HepG2 (cell line): ENCODE measurements around the gene FOXA3. TPM values are rescaled to one million over a fixed set of nuclear protein-coding genes. Genes with fewer than 3 reads are reported as not detected.

ENCODE experiments used
- AHR ChIP-seq: IDR thresholded peaks from 2 replicates; pipeline ENCODE4 v1.6.1; 2018; ENCODE audit warnings: missing genetic modification reagents, missing compliant biosample characterization
- ATF6 ChIP-seq: sonication (generic); formaldehyde crosslinking; conservative IDR thresholded peaks from 2 replicates; pipeline ENCODE4 v1.4.0; 2020; ENCODE audit warnings: missing genetic modification reagents
- FOXO1 ChIP-seq: sonication (generic); formaldehyde crosslinking; IDR thresholded peaks from 2 replicates; pipeline ENCODE4 v1.4.0; 2020; ENCODE audit warnings: missing genetic modification reagents
- HNRNPH1 ChIP-seq: fragments of 200-400 bp; formaldehyde crosslinking; optimal IDR thresholded peaks from 2 replicates; pipeline ENCODE3; 2017; ENCODE audit warnings: mild to moderate bottlenecking, low read depth, low read length
- KLF12 ChIP-seq: sonication (generic); formaldehyde crosslinking; IDR thresholded peaks from 2 replicates; pipeline ENCODE4 v1.4.0; 2020; ENCODE audit warnings: missing genetic modification reagents, borderline replicate concordance
- KLF13 ChIP-seq: sonication (generic); formaldehyde crosslinking; IDR thresholded peaks from 2 replicates; pipeline ENCODE4 v1.4.0; 2020; ENCODE audit warnings: mild to moderate bottlenecking, missing genetic modification reagents
- MLXIP ChIP-seq: sonication (generic); formaldehyde crosslinking; IDR thresholded peaks from 2 replicates; pipeline ENCODE4 v1.9.0; 2021; ENCODE audit warnings: missing genetic modification reagents, borderline replicate concordance
- NFKBIZ ChIP-seq: IDR thresholded peaks from 2 replicates; pipeline ENCODE4 v1.6.1; 2018; ENCODE audit warnings: missing genetic modification reagents, missing compliant biosample characterization
- PAX8 ChIP-seq: sonication (generic); formaldehyde crosslinking; IDR thresholded peaks from 2 replicates; pipeline ENCODE4 v1.8.0; 2022; ENCODE audit warnings: mild to moderate bottlenecking, missing genetic modification reagents, borderline replicate concordance
- RBM39 ChIP-seq: fragments of 200-400 bp; formaldehyde crosslinking; IDR thresholded peaks from one replicate; pipeline ENCODE4 v1.6.1; 2018; ENCODE audit warnings: antibody characterized with exemption, mild to moderate bottlenecking, low read depth, low read length; ENCODE audit not compliant: poor library complexity, severe bottlenecking
- REL ChIP-seq: sonication (generic); formaldehyde crosslinking; conservative IDR thresholded peaks from 2 replicates; pipeline ENCODE4 v1.8.0; 2022; ENCODE audit warnings: mild to moderate bottlenecking, missing genetic modification reagents, moderate library complexity
- RFXAP ChIP-seq: sonication (generic); formaldehyde crosslinking; IDR thresholded peaks from 2 replicates; pipeline ENCODE4 v1.4.0; 2020; ENCODE audit warnings: missing genetic modification reagents, borderline replicate concordance
- SIX1 ChIP-seq: sonication (generic); formaldehyde crosslinking; IDR thresholded peaks from 2 replicates; pipeline ENCODE4 v1.4.0; 2020; ENCODE audit warnings: missing genetic modification reagents, borderline replicate concordance
- SPEN ChIP-seq: sonication (generic); formaldehyde crosslinking; IDR thresholded peaks from 2 replicates; pipeline ENCODE4 v1.5.1; 2020; ENCODE audit warnings: low read depth, mild to moderate bottlenecking, missing genetic modification reagents
- ZIK1 ChIP-seq: sonication (generic); formaldehyde crosslinking; IDR thresholded peaks from 2 replicates; pipeline ENCODE4 v1.5.0; 2020; ENCODE audit warnings: mild to moderate bottlenecking, low read depth, missing genetic modification reagents, borderline replicate concordance
- ZNF563 ChIP-seq: sonication (generic); formaldehyde crosslinking; IDR thresholded peaks from 2 replicates; pipeline ENCODE4 v1.8.0; 2022; ENCODE audit warnings: mild to moderate bottlenecking, moderate library complexity, missing genetic modification reagents
- polyA plus RNA-seq, 8 experiments: library from polyadenylated mRNA; depleted of rRNA in 3 of 8; stranded (reverse) in 7 of 8; unstranded in 1 of 8; fragments of >200 nt; fragmentation: Illumina TruSeq in 4 of 8; extraction: Trizol in 4 of 8; gene quantifications; 2 replicates each; pipeline versions ENCODE4 v1.2.1 to v1.2.3, GENCODE V29; 2011 to 2016; ENCODE audit warnings: low read depth in 4 of 8, missing spikeins in 1 of 8, mixed read lengths in 1 of 8; ENCODE audit not compliant: insufficient read depth in 1 of 8
- total RNA-seq, 5 experiments: library from RNA; depleted of rRNA; stranded (reverse); fragments of >200 nt; fragmentation: Illumina TruSeq; extraction: Trizol; gene quantifications; 2 replicates each; pipeline ENCODE4 v1.2.3, GENCODE V29; 2016; ENCODE audit warnings: low read depth in 1 of 5
- TF ChIP-seq, protein P1 (sequence below): sonication (generic); formaldehyde crosslinking; conservative IDR thresholded peaks from 2 replicates; pipeline ENCODE4 v1.5.0; 2020; ENCODE audit warnings: missing genetic modification reagents
- TF ChIP-seq, protein P2 (sequence below): sonication (generic); formaldehyde crosslinking; IDR thresholded peaks from 2 replicates; pipeline ENCODE4 v1.4.0; 2020; ENCODE audit warnings: missing genetic modification reagents
- TF ChIP-seq, protein P3 (sequence below): sonication (generic); formaldehyde crosslinking; IDR thresholded peaks from 2 replicates; pipeline ENCODE4 v1.5.0; 2020; ENCODE audit warnings: missing genetic modification reagents

FOXA3 gene
- total and polyA plus RNA-seq, 2 of the 13 experiments (the other 11 are each of a cell fraction or from before 2014, with no cell fraction given): 29.8 to 47.6 TPM

DNA sequence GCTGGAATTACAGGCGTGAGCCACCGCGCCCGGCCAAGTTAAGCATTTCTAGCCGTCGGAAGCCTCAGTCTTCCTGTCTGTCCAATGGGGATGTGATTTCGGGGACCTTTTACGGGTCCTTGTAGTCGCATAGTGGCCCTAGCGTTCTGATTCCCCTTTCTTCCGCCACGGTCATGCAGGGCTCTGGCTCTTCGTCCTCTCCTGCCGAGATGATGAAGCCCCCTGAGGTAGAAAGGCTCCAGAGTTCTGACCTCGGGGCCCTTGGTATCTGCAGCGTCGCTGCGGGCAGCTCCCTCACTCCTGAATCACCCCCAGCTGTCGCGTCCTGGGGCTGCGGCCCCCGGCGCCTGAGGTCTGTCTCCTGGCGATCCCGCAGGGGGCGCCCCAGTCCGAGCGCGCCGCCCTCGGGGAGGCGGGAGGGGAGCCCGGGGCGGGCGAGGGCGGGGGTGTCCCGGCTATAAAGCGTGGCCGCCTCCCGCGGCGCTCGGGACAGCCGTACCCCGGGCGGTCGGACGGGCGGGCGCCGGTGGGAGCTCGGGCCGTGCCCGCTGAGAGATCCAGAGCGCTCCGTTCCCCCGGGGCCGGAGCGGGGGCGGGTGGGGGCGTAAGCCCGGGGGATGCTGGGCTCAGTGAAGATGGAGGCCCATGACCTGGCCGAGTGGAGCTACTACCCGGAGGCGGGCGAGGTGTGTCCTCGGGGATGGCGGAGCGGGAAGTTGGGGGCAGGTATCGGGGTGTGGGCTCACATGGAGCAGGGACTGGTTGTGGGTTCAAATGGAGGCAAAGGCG lies at the start of gene FOXA3 (continued):
- TF ChIP-seq RBM39: no peak
- TF ChIP-seq, protein P1, sequence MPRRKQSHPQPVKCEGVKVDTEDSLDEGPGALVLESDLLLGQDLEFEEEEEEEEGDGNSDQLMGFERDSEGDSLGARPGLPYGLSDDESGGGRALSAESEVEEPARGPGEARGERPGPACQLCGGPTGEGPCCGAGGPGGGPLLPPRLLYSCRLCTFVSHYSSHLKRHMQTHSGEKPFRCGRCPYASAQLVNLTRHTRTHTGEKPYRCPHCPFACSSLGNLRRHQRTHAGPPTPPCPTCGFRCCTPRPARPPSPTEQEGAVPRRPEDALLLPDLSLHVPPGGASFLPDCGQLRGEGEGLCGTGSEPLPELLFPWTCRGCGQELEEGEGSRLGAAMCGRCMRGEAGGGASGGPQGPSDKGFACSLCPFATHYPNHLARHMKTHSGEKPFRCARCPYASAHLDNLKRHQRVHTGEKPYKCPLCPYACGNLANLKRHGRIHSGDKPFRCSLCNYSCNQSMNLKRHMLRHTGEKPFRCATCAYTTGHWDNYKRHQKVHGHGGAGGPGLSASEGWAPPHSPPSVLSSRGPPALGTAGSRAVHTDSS (CRISPR knock-in tag): no peak
- no peak for TF ChIP-seq FOXO1
- no peak for TF ChIP-seq REL (CRISPR knock-in tag)
- TF ChIP-seq NFKBIZ (CRISPR knock-in tag): no peak
- TF ChIP-seq SIX1: no peak
- 0 out of 2 replicates have a peak, but pooled peaks have one; percentile 8 for TF ChIP-seq PAX8 (CRISPR knock-in tag)
- TF ChIP-seq ZIK1 (CRISPR knock-in tag): no peak
- TF ChIP-seq KLF12 (CRISPR knock-in tag): no peak; the same call in 1 of the 2 replicates
- TF ChIP-seq, protein P2, sequence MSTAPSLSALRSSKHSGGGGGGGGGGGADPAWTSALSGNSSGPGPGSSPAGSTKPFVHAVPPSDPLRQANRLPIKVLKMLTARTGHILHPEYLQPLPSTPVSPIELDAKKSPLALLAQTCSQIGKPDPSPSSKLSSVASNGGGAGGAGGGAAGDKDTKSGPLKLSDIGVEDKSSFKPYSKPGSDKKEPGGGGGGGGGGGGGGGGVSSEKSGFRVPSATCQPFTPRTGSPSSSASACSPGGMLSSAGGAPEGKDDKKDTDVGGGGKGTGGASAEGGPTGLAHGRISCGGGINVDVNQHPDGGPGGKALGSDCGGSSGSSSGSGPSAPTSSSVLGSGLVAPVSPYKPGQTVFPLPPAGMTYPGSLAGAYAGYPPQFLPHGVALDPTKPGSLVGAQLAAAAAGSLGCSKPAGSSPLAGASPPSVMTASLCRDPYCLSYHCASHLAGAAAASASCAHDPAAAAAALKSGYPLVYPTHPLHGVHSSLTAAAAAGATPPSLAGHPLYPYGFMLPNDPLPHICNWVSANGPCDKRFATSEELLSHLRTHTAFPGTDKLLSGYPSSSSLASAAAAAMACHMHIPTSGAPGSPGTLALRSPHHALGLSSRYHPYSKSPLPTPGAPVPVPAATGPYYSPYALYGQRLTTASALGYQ (CRISPR knock-in tag): peak; percentile 37; the same call in 1 of the 2 replicates
- 0 out of 2 replicates have a peak, but pooled peaks have one; percentile 14 for TF ChIP-seq AHR (CRISPR knock-in tag)
- TF ChIP-seq, protein P3, sequence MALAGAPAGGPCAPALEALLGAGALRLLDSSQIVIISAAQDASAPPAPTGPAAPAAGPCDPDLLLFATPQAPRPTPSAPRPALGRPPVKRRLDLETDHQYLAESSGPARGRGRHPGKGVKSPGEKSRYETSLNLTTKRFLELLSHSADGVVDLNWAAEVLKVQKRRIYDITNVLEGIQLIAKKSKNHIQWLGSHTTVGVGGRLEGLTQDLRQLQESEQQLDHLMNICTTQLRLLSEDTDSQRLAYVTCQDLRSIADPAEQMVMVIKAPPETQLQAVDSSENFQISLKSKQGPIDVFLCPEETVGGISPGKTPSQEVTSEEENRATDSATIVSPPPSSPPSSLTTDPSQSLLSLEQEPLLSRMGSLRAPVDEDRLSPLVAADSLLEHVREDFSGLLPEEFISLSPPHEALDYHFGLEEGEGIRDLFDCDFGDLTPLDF: 0 out of 2 replicates have a peak, but pooled peaks have one; percentile 57
- TF ChIP-seq ATF6 (CRISPR knock-in tag): peak; percentile 29; the same call in 1 of the 2 replicates
- TF ChIP-seq ZNF563: peak; percentile 56; the same call in 1 of the 2 replicates
- no peak for TF ChIP-seq KLF13
- TF ChIP-seq MLXIP (CRISPR knock-in tag): no peak
- no peak for TF ChIP-seq HNRNPH1
- no peak for TF ChIP-seq RFXAP (CRISPR knock-in tag)
- TF ChIP-seq SPEN (CRISPR knock-in tag): peak; percentile 50; the same call in 1 of the 2 replicates
